ENCODE results near the gene CHST11.

CHST11 gene

GRCh38 chr12:104720339-104721038 is 263.7 kb downstream of the CHST11 start:
- DNase-seq (ENCODE audit: low read depth), result peak; percentile 37

GRCh38 chr12:104721039-104721405 is 264.3 kb downstream of the CHST11 start:
- no peak for DNase-seq (ENCODE audit: low read depth)

- DNase-seq (ENCODE audit: low read depth), result no peak
Observed at GRCh38 chr12:104721936-104722335, 265.2 kb downstream of the CHST11 start.

GRCh38 chr12:104722601-104723534 is 266.1 kb downstream of the CHST11 start:
- DNase-seq (ENCODE audit: low read depth), result no peak

- no peak for DNase-seq (ENCODE audit: low read depth)
Observed at GRCh38 chr12:104723895-104724294, 267.1 kb downstream of the CHST11 start.

GRCh38 chr12:104724992-104725585 is 268.3 kb downstream of the CHST11 start:
- no peak for DNase-seq (ENCODE audit: low read depth)

GRCh38 chr12:104725610-104726009 is 268.9 kb downstream of the CHST11 start:
- no peak for DNase-seq (ENCODE audit: low read depth)

- DNase-seq (ENCODE audit: low read depth), result no peak
Observed at GRCh38 chr12:104727726-104728465, 271.1 kb downstream of the CHST11 start.

GRCh38 chr12:104729091-104729490 is 272.3 kb downstream of the CHST11 start:
- DNase-seq (ENCODE audit: low read depth), result no peak

GRCh38 chr12:104729610-104730446 is 273.1 kb downstream of the CHST11 start:
- DNase-seq (ENCODE audit: low read depth), result no peak

- DNase-seq (ENCODE audit: low read depth), result no peak
Observed at GRCh38 chr12:104730763-104731162, 274.0 kb downstream of the CHST11 start.

- DNase-seq (ENCODE audit: low read depth), result no peak
Observed at GRCh38 chr12:104733717-104734175, 277.0 kb downstream of the CHST11 start.

GRCh38 chr12:104734541-104735095 is 277.9 kb downstream of the CHST11 start:
- DNase-seq (ENCODE audit: low read depth), result no peak

GRCh38 chr12:104735801-104736200 is 279.1 kb downstream of the CHST11 start:
- no peak for DNase-seq (ENCODE audit: low read depth)

GRCh38 chr12:104736307-104736706 is 279.6 kb downstream of the CHST11 start:
- DNase-seq (ENCODE audit: low read depth), result no peak

GRCh38 chr12:104737113-104737512 is 280.4 kb downstream of the CHST11 start:
- no peak for DNase-seq (ENCODE audit: low read depth)

GRCh38 chr12:104737791-104738301 is 281.1 kb downstream of the CHST11 start:
- no peak for DNase-seq (ENCODE audit: low read depth)

- no peak for DNase-seq (ENCODE audit: low read depth)
Observed at GRCh38 chr12:104738331-104738730, 281.6 kb downstream of the CHST11 start.

GRCh38 chr12:104738776-104739642 is 282.3 kb downstream of the CHST11 start:
- no peak for DNase-seq (ENCODE audit: low read depth)

GRCh38 chr12:104740668-104741067 is 283.9 kb downstream of the CHST11 start:
- no peak for DNase-seq (ENCODE audit: low read depth)

All from activated T-helper 9 cell treated with anti-CD3 and anti-CD28 coated beads, Interleukin-2, amount 50 U/mL, for 16 hours (primary cell).